LNCaP clone FGC (cell line): ENCODE results near the gene SLC35C1.

Experiments
- DNase-seq: peaks from one replicate; pipeline ENCODE4 v3.0.0-alpha.2; 2011; ENCODE audit warnings: low read depth
- H3K4me3 ChIP-seq: 2 replicates; pipeline ENCODE4 v1.5.1; 2011; ENCODE audit warnings: mild to moderate bottlenecking, low read depth, low read length, control low read depth
- TF ChIP-seq, protein P1 (sequence below): IDR thresholded peaks from 2 replicates; pipeline ENCODE4 v1.5.1; 2012; ENCODE audit warnings: mild to moderate bottlenecking; ENCODE audit not compliant: control insufficient read depth, insufficient read depth; ENCODE audit errors: extremely low read depth

The SLC35C1 gene

DNA sequence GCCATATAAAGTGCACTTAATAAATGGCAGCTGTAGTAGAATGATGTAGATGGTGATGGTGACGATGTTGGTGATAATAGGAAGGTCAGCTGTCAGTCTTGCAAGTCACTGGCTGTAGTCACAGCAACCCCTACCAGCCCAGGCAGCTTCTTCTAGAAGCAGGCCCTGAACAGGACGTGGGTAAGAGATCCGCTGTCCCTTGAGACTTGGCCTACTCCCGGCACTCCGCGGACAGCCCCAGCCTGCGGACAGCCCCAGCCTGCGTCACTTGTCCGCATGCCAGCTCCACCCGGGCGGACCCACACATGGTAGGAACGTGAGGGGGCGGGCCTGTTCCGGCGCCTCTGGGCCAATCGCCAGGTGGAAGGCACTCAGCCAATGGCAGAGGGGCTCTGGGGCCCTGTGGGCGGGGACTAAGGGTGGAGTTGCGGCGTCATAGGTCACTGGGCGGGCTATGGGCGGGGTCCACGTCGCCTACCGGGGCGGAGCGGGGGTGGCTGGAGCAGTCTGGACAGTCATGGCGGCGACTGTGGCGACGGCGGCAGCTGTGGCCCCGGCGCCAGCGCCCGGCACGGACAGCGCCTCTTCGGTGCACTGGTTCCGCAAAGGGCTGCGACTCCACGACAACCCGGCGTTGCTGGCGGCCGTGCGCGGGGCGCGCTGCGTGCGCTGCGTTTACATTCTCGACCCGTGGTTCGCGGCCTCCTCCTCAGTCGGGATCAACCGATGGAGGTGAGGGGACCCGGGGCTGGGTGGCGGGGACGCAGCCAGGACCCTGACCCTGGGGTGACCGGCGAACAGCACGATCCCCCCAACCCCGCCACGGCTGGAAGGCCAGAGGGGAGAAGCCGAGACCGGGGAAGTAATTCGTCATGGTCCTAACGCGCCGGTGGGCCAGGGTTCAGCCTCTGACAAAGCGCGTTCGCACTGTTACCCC is 42.3 kb downstream of the SLC35C1 start, which contains the start of gene CRY2:
Gene CRY2, plus strand, starts transcription at position 502 of the 937 bp plus-strand sequence. Its CDS starts 16 bp downstream, at position 518.
- H3K4me3 ChIP-seq, result peak within 1 kb of the TSS; percentile 97
- peak; percentile 82 for DNase-seq
- TF ChIP-seq, protein P1, sequence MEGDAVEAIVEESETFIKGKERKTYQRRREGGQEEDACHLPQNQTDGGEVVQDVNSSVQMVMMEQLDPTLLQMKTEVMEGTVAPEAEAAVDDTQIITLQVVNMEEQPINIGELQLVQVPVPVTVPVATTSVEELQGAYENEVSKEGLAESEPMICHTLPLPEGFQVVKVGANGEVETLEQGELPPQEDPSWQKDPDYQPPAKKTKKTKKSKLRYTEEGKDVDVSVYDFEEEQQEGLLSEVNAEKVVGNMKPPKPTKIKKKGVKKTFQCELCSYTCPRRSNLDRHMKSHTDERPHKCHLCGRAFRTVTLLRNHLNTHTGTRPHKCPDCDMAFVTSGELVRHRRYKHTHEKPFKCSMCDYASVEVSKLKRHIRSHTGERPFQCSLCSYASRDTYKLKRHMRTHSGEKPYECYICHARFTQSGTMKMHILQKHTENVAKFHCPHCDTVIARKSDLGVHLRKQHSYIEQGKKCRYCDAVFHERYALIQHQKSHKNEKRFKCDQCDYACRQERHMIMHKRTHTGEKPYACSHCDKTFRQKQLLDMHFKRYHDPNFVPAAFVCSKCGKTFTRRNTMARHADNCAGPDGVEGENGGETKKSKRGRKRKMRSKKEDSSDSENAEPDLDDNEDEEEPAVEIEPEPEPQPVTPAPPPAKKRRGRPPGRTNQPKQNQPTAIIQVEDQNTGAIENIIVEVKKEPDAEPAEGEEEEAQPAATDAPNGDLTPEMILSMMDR, result peak; percentile 8; the same call in 1 of the 2 replicates

DNA sequence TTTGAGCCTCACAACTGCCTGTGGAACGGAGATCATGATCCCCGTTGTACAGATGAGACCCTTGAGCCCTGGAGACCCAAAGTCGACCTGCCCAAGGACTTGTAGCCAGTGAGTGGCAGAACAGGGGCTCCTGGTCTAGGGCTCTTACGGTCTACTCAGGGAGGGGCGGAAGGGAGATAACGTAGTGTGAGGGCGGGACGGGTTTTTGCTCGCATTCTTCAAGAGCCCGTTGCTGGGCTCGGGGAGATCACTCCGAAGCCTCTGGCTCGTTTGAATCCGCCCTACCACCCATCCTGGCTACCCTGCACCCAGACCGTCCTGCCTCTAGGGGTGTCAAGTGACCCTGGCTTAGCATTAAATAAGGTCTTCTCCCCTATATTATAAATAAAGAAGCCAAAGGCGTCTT is 43.0 kb downstream of the SLC35C1 start:
- peak overlapping the region; percentile 97 for H3K4me3 ChIP-seq
- no peak for DNase-seq
- TF ChIP-seq, protein P1, result no peak

DNA sequence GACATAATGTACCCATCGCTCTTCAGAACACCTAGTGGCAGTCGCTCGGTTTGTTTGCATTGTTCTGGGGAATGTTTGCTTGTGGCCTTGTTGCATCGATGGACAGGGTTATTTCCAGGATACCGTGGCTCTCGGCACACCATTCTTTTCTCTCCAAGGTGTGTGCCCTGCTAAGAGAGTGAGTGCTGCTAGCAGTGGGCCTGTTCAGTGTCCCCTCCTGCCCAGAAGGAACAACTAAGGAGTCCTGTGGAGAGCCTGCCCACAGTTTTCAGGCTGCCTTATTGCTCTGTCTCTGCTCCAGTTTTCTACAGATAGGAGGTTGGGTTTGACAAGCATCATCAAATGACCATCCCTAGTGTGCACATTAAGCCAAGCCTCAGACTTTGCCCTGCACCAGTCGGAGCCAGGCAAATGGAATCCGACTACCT is 43.7 kb downstream of the SLC35C1 start:
- H3K4me3 ChIP-seq, result peak overlapping the region; percentile 97
- DNase-seq, result no peak
- TF ChIP-seq, protein P1, result no peak

DNA sequence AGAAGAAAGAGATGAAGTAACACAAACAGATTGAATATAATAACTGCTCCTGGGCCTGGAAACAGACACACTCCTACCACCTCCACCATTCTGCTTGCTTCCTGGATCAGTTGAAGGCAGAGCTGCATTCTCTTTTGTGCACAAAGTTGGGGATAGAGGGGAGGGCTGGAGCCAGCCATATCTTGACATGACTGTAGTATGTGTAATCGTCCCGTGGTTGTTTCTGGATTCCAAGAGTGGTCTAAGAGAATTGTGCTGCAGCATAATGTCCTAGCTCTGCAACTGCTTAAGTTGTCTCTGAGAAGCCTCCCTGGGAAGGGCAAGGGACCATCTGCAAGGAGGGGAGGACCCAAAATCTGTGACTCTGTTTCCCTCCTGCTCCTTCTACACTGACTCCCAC is 45.5 kb downstream of the SLC35C1 start:
- DNase-seq, result no peak
- TF ChIP-seq, protein P1, result no peak
- no peak overlapping the region for H3K4me3 ChIP-seq

DNA sequence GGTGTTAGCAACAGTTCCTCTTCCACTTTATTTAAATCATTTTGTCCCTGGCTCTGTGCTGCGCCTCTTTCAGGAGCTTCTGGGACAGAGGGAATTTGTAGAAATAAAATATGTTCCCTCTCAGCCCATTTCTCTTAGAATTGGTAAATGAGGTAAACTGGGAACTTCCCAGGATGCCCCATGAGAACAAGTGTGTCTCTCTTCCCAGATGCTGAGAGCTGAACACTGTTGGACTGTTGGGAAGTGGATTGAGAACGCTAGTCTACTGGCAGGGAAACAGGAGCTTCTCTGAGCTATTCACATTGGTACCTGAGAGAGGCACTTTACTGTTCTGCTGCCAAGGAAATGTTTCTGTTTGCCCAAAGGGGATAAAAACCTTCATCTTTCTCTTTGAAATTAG is 46.3 kb downstream of the SLC35C1 start:
- DNase-seq, result no peak
- no peak overlapping the region for H3K4me3 ChIP-seq
- TF ChIP-seq, protein P1, result no peak

DNA sequence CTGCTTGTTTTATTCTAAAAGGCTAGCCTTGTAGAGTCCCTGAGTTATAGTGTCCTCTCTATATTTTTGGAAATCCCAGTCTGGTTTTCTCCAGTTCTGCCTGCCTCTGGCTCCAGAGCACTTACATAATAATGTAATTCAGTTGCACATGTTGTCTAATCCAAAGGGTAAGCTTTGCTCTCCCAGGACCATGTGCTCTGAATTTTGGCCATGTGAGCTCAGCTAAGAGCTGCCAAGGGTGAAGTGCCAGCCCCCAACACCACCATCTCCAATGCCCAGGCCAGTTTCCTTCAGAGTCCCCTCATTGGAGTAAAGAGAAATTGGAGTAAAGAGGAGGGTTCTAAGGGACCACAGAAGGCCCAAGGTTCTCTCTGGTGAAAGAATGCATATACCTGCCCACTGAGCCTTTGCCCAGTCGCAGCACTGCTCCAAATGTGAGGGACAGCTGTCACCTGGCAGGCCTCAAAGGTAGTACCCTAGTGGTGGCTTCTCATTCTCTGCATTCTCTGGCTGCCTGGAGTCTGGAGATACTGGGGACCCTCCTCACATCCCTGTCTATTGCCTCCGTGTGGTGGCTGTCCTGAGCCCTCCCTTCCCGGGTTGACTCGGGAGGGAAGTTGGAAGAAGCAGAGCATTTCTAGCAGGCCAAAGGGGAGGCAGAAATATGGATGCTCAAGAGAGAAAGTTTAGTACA is 47.2 kb downstream of the SLC35C1 start:
- TF ChIP-seq, protein P1, result no peak
- DNase-seq, result no peak
- H3K4me3 ChIP-seq, result no peak overlapping the region
